Body of pancreas (tissue), 4 donors: Measurements from ENCODE around the gene LILRB4.
"Not testable (repeated sequence)": the region's sequence is repeated elsewhere in the genome, so short reads cannot be mapped to it uniquely, and the experiment has no call there.

Experiments used
- CTCF ChIP-seq, 7 experiments: fragments of 450-650 bp in 4 of 7; fragments of 200-600 bp in 3 of 7; sonication (generic) in 3 of 7; IDR thresholded peaks; one replicate each; pipeline ENCODE4 v1.5.1; 2016 to 2019; ENCODE audit warnings: antibody characterized with exemption in 7 of 7
- POLR2A ChIP-seq, 3 donors: fragments of 450-650 bp; IDR thresholded peaks; one replicate each; pipeline ENCODE4 v1.6.1; 2016; ENCODE audit warnings: antibody characterized with exemption in 3 of 3, mild to moderate bottlenecking in 2 of 3

DNA sequence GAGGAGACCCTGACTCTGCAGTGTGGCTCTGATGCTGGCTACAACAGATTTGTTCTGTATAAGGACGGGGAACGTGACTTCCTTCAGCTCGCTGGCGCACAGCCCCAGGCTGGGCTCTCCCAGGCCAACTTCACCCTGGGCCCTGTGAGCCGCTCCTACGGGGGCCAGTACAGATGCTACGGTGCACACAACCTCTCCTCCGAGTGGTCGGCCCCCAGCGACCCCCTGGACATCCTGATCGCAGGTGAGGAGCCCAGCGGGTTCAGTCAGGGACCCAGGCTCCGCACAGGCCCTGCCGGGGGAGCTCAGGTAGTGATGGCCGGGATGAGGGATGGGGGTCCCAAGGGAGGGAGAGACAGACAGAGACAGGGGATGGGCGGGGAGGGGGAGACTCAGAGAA is 30.3 kb upstream of the LILRB4 start:
- TF ChIP-seq POLR2A, CTCF (IDR thresholded peaks at IDR 0.05): not testable (repeated sequence)
